A549 (cell line): ENCODE results near the gene PRIMA1. TPM values are rescaled to one million over a fixed set of nuclear protein-coding genes. Genes with fewer than 3 reads are reported as not detected.

Experiments
- ATAC-seq, 2 experiments: fragments of 200-7000 bp in 1 of 2; fragments of >200 bp in 1 of 2; cut with Nextera tagmentation in 1 of 2; cut with Tn5 transposase in 1 of 2; 3 replicates each; pipeline versions ENCODE4 v1.8.0 to v1.9.1; 2018 to 2020; ENCODE audit warnings: mild to moderate bottlenecking in 1 of 2, moderate library complexity in 1 of 2
- CTCF ChIA-PET: fragments of 300-600 bp; sonication (Branson Sonifier 250); formaldehyde crosslinking; extraction: SDS; loops from one replicate; lab custom pipeline; 2021; ENCODE audit warnings: antibody characterized with exemption, inconsistent platforms; lab: Yijun Ruan, JAX
- POLR2A ChIA-PET: fragments of 350-600 bp; formaldehyde crosslinking; extraction: SDS; loops from one replicate; lab custom pipeline; 2021; ENCODE audit warnings: antibody characterized with exemption, inconsistent platforms; lab: Yijun Ruan, JAX
- DNase-seq, 2 experiments: peaks; one replicate each; pipeline versions ENCODE4 v3.0.0 to v3.0.0-alpha.2; 2011 to 2016; ENCODE audit warnings: low read depth in 1 of 2, low spot score in 1 of 2
- FAIRE-seq: peaks from 2 replicates; lab custom pipeline; 2011; peaks lifted over from hg19 to GRCh38; lab: Jason Lieb, UNC
- H3K27ac ChIP-seq, 2 experiments: fragments of >200 bp; sonication (Bioruptor Twin); formaldehyde crosslinking; 3 replicates each; pipeline ENCODE4 v1.5.1; 2016 to 2017
- H3K4me1 ChIP-seq: fragments of >200 bp; sonication (Bioruptor Twin); formaldehyde crosslinking; 3 replicates; pipeline ENCODE4 v1.6.1; 2016
- H3K4me2 ChIP-seq: fragments of >200 bp; sonication (Bioruptor Twin); formaldehyde crosslinking; 3 replicates; pipeline ENCODE4 v1.6.1; 2016
- H3K4me3 ChIP-seq: fragments of >200 bp; sonication (Bioruptor Twin); formaldehyde crosslinking; 3 replicates; pipeline ENCODE4 v1.5.1; 2016
- H3K9me3 ChIP-seq: fragments of >200 bp; sonication (Bioruptor Twin); formaldehyde crosslinking; 3 replicates; pipeline ENCODE4 v1.6.1; 2016
- CHD2 ChIP-seq: fragments of 150-350 bp; IDR thresholded peaks from 2 replicates; pipeline ENCODE4 v1.6.1; 2014; ENCODE audit warnings: low read length; ENCODE audit not compliant: partially characterized antibody
- EHF ChIP-seq: fragments of 250-450 bp; sonication (Bioruptor Pico); IDR thresholded peaks from 2 replicates; pipeline ENCODE4 v1.5.0; 2020; ENCODE audit warnings: mild to moderate bottlenecking
- EHMT2 ChIP-seq: fragments of 200-600 bp; sonication (generic); IDR thresholded peaks from 2 replicates; pipeline ENCODE4 v1.6.1; 2016; ENCODE audit warnings: antibody characterized with exemption, low read depth, mild to moderate bottlenecking, moderate library complexity
- GATA3 ChIP-seq: IDR thresholded peaks from 2 replicates; pipeline ENCODE4 v1.6.1; 2012; ENCODE audit warnings: borderline replicate concordance
- HDAC2 ChIP-seq: fragments of 200-600 bp; sonication (generic); IDR thresholded peaks from 2 replicates; pipeline ENCODE4 v1.6.1; 2016
- HOXB5 ChIP-seq: fragments of 250-450 bp; sonication (Bioruptor Pico); IDR thresholded peaks from 2 replicates; pipeline ENCODE4 v1.5.0; 2020; ENCODE audit warnings: mild to moderate bottlenecking, moderate library complexity
- KDM1A ChIP-seq: fragments of 200-600 bp; sonication (generic); IDR thresholded peaks from 2 replicates; pipeline ENCODE4 v1.6.1; 2016; ENCODE audit warnings: low read depth, mild to moderate bottlenecking
- MYC ChIP-seq: IDR thresholded peaks from 2 replicates; pipeline ENCODE4 v1.6.1; 2012; ENCODE audit warnings: mild to moderate bottlenecking, inconsistent platforms, low read length, improper control_type of control experiment, borderline replicate concordance
- NPAS2 ChIP-seq: fragments of 250-450 bp; sonication (Bioruptor Pico); IDR thresholded peaks from 2 replicates; pipeline ENCODE4 v1.8.0; 2022; ENCODE audit warnings: mild to moderate bottlenecking, moderate library complexity, borderline replicate concordance
- NR3C1 ChIP-seq: fragments of >200 bp; sonication (Bioruptor Twin); formaldehyde crosslinking; IDR thresholded peaks from 3 replicates; pipeline ENCODE4 v1.6.1; 2017
- POLR2AphosphoS2 ChIP-seq: conservative IDR thresholded peaks from 2 replicates; pipeline ENCODE4 v1.6.1; 2012; ENCODE audit warnings: low read length, improper control_type of control experiment, inconsistent platforms
- RAD21 ChIP-seq, 2 experiments: fragments of >200 bp in 1 of 2; sonication (Bioruptor Twin) in 1 of 2; formaldehyde crosslinking in 1 of 2; IDR thresholded peaks in 1 of 2; conservative IDR thresholded peaks in 1 of 2; 2 replicates in 1 of 2; 3 replicates in 1 of 2; pipeline ENCODE4 v1.6.1; 2012 to 2018; ENCODE audit warnings: inconsistent platforms in 1 of 2
- RCOR1 ChIP-seq: fragments of 150-350 bp; IDR thresholded peaks from 2 replicates; pipeline ENCODE4 v1.6.1; 2014; ENCODE audit warnings: antibody characterized with exemption, low read length, low read depth
- TP53 ChIP-seq: fragments of 250-450 bp; sonication (Bioruptor Pico); IDR thresholded peaks from 2 replicates; pipeline ENCODE4 v1.5.0; 2021; ENCODE audit warnings: mild to moderate bottlenecking, moderate library complexity
- ZC3H11A ChIP-seq: fragments of 450-650 bp; IDR thresholded peaks from 2 replicates; pipeline ENCODE4 v1.6.1; 2014; ENCODE audit warnings: antibody characterized with exemption, mild to moderate bottlenecking
- WGBS: methylation state at CpG from one replicate; pipeline ENCODE4 v1.1.6; 2017; ENCODE audit errors: missing lambda C conversion rate; 5-methylcytosine and 5-hydroxymethylcytosine counted together
- polyA plus RNA-seq, 4 experiments: library from polyadenylated mRNA; depleted of rRNA in 3 of 4; stranded (reverse); fragments of >200 nt; fragmentation: RNase III in 1 of 4; extraction: RNeasy Plus Mini Kit Qiagen cat#74134 plus additional on column Dnase treatment in 1 of 4; gene quantifications; 2 replicates in 3 of 4; 3 replicates in 1 of 4; pipeline ENCODE4 v1.2.3, GENCODE V29; 2011 to 2017
- TF ChIP-seq, protein P1 (sequence below): fragments of 250-450 bp; sonication (Bioruptor Pico); IDR thresholded peaks from 2 replicates; pipeline ENCODE4 v1.5.0; 2020; ENCODE audit warnings: low read depth, mild to moderate bottlenecking, moderate library complexity
- TF ChIP-seq, protein P2 (sequence below): IDR thresholded peaks from 2 replicates; pipeline ENCODE4 v1.6.1; 2012
- TF ChIP-seq, protein P3 (sequence below): fragments of >200 bp; sonication (Bioruptor Twin); formaldehyde crosslinking; IDR thresholded peaks from 3 replicates; pipeline ENCODE4 v1.5.1; 2016
- TF ChIP-seq, protein P4 (sequence below): IDR thresholded peaks from 2 replicates; pipeline ENCODE4 v1.6.1; 2012
- TF ChIP-seq, protein P5 (sequence below): IDR thresholded peaks from 2 replicates; pipeline ENCODE4 v1.6.1; 2012; ENCODE audit warnings: low read depth, borderline replicate concordance
- TF ChIP-seq, protein P6 (sequence below): fragments of >200 bp; sonication (Bioruptor Twin); formaldehyde crosslinking; IDR thresholded peaks from 3 replicates; pipeline ENCODE4 v1.6.1; 2016

Gene PRIMA1
- polyA plus RNA-seq, 2 of the 4 experiments (the other 2 are of a cell fraction): 0.14 to 0.17 TPM

DNA sequence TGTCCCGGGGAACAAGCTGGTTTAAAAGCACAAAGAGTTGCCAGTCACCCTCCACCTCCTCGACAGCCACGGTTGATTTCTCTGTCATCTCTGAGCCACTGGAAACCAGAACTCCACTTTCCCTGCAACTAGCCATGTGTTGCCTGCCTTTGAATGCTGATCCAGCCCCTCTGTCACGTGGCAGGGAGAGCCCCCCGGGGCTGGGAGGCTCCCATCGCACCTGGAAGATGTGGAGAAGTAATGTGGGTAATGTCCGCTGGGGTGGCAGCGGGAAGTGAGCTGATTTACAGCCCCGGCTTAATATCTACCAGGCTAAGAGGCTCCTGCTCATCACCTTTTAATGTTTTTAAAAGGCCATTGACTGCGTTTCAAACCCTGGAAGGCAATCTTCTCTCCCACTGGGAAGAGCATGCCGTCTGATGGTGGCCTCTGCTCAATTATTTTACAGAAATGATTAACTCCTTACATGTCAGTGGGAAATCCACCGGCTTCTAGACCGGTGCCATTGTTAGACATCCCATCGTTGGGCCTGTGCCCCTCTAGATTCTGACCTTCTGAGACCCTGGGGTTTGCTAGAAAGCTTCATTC lies 7.4 kb downstream of the PRIMA1 start:
- WGBS: 38% methylated on average over 14 of the region's 14 CpGs
- DNase-seq (no peak), FAIRE-seq (no peak), ATAC-seq (no peak)
- Histone ChIP-seq H3K4me2 (no peak overlapping the region), H3K4me3 (no peak overlapping the region), H3K9me3 (no peaks in the 10 kb centered on the region), H3K27ac (no peak overlapping the region), H3K4me1 (no peaks in the 10 kb centered on the region)
- ChIA-PET POLR2A (no interaction called here), CTCF (interaction anchor here (1.2 to 1.7 kb wide), 2 partner anchors 8 to 126 kb away, joined by 6 read pairs; partner anchors contain the start of gene PRIMA1)
- TF ChIP-seq EHF (CRISPR knock-in tag) (no peak), RAD21 (conservative IDR thresholded peaks at IDR 0.05 in 1 of 2, IDR thresholded peaks at IDR 0.05 in 1 of 2) (no peak), EHMT2 (no peak), NPAS2 (no peak), NR3C1 (no peak), HDAC2 (no peak), ZC3H11A (no peak)
- TF ChIP-seq, protein P1, sequence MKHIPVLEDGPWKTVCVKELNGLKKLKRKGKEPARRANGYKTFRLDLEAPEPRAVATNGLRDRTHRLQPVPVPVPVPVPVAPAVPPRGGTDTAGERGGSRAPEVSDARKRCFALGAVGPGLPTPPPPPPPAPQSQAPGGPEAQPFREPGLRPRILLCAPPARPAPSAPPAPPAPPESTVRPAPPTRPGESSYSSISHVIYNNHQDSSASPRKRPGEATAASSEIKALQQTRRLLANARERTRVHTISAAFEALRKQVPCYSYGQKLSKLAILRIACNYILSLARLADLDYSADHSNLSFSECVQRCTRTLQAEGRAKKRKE (CRISPR knock-in tag): no peak
- TF ChIP-seq, protein P2, sequence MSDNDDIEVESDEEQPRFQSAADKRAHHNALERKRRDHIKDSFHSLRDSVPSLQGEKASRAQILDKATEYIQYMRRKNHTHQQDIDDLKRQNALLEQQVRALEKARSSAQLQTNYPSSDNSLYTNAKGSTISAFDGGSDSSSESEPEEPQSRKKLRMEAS: no peak

DNA sequence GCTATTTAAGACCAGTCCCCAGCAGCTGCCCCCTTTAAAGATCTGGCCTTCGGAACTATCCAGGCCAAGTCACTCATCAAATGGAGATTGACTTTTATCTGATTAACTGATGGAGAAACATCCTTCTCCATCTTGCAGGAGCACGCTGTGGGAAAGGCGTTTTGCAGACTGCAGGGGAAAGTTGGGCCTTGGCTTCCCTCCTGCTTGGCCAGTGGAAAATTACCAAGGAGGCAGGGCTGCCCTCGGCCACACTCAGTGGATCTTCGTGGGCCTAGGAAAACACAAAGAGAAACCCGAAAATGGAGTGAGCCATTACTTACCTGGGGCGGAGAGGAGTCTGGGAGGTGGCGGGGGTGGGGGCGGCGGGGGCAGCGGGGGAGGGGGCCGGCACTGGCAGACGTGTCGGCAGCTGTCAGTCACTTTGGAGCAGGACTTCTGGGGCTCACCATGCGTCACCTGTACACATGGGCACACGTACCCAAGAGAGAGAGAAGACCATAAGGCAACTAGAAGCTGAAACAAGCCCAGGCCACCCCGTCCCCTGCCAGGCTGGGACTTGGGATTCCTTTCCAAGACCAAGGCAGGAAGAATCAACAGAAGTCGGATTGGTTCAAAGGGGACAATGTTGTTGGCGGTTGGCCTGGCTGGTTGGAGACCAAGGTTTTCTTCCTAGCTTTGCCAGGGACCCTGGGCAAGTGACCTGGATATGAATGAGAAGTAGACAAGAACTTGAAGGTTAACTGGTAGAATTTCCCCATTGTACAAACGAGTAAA lies 9.2 kb downstream of the PRIMA1 start:
- no peak overlapping the region for H3K27ac ChIP-seq
- TF ChIP-seq HOXB5 (CRISPR knock-in tag): no peak
- no peak for TF ChIP-seq MYC
- no peak for TF ChIP-seq TP53 (CRISPR knock-in tag)
- TF ChIP-seq GATA3: no peak
- no peak for TF ChIP-seq KDM1A
- no peak for TF ChIP-seq RCOR1
- no peak for TF ChIP-seq ZC3H11A
- no peaks in the 10 kb centered on the region for H3K9me3 ChIP-seq
- ATAC-seq: no peak
- FAIRE-seq: no peak
- ChIA-PET POLR2A (no interaction called here), CTCF (no interaction called here)
- no peak overlapping the region for H3K4me3 ChIP-seq
- no peak overlapping the region for H3K4me2 ChIP-seq
- WGBS: 37% methylated on average over 15 of the region's 20 CpGs
- no peaks in the 10 kb centered on the region for H3K4me1 ChIP-seq
- no peak for DNase-seq

DNA sequence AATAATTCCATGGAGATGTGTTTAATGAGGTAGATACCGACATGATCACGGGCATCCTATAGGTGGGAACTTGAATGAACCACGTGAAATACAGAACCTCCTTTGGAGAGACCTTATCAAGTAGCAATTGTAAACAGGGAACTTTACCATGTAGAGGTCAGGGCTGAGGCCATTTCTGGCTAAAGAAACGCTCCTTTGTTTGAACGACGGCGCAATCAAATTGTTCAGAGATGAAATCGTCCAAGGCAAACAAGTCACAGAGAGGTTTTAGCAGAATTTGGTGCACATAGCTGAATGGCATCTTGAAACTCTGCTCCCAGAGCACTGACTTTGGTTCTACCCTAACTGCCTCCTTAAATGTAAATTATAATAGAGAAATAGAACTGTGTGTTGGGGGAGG lies 9.8 kb downstream of the PRIMA1 start:
- ATAC-seq (no peak), FAIRE-seq (no peak)

More for the DNA sequence above, 9.8 kb downstream of the PRIMA1 start:
- WGBS: 54% methylated on average over 8 of the region's 8 CpGs
- no peak for DNase-seq
- Histone ChIP-seq H3K27ac (no peak overlapping the region), H3K4me1 (no peaks in the 10 kb centered on the region), H3K9me3 (no peaks in the 10 kb centered on the region), H3K4me3 (no peak overlapping the region), H3K4me2 (no peak overlapping the region)
- POLR2A ChIA-PET: no interaction called here
- TF ChIP-seq, protein P3, sequence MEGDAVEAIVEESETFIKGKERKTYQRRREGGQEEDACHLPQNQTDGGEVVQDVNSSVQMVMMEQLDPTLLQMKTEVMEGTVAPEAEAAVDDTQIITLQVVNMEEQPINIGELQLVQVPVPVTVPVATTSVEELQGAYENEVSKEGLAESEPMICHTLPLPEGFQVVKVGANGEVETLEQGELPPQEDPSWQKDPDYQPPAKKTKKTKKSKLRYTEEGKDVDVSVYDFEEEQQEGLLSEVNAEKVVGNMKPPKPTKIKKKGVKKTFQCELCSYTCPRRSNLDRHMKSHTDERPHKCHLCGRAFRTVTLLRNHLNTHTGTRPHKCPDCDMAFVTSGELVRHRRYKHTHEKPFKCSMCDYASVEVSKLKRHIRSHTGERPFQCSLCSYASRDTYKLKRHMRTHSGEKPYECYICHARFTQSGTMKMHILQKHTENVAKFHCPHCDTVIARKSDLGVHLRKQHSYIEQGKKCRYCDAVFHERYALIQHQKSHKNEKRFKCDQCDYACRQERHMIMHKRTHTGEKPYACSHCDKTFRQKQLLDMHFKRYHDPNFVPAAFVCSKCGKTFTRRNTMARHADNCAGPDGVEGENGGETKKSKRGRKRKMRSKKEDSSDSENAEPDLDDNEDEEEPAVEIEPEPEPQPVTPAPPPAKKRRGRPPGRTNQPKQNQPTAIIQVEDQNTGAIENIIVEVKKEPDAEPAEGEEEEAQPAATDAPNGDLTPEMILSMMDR: no peak
- TF ChIP-seq, protein P2: no peak
- TF ChIP-seq NR3C1: no peak
- TF ChIP-seq, protein P4, sequence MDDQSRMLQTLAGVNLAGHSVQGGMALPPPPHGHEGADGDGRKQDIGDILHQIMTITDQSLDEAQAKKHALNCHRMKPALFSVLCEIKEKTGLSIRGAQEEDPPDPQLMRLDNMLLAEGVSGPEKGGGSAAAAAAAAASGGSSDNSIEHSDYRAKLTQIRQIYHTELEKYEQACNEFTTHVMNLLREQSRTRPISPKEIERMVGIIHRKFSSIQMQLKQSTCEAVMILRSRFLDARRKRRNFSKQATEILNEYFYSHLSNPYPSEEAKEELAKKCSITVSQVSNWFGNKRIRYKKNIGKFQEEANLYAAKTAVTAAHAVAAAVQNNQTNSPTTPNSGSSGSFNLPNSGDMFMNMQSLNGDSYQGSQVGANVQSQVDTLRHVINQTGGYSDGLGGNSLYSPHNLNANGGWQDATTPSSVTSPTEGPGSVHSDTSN: no peak
- TF ChIP-seq, protein P5, sequence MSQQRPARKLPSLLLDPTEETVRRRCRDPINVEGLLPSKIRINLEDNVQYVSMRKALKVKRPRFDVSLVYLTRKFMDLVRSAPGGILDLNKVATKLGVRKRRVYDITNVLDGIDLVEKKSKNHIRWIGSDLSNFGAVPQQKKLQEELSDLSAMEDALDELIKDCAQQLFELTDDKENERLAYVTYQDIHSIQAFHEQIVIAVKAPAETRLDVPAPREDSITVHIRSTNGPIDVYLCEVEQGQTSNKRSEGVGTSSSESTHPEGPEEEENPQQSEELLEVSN: no peak
- TF ChIP-seq CHD2: no peak
- no peak for TF ChIP-seq ZC3H11A
- TF ChIP-seq KDM1A: no peak
- TF ChIP-seq, protein P6, sequence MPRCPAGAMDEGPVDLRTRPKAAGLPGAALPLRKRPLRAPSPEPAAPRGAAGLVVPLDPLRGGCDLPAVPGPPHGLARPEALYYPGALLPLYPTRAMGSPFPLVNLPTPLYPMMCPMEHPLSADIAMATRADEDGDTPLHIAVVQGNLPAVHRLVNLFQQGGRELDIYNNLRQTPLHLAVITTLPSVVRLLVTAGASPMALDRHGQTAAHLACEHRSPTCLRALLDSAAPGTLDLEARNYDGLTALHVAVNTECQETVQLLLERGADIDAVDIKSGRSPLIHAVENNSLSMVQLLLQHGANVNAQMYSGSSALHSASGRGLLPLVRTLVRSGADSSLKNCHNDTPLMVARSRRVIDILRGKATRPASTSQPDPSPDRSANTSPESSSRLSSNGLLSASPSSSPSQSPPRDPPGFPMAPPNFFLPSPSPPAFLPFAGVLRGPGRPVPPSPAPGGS: no peak
- TF ChIP-seq EHMT2: no peak
- no peak for TF ChIP-seq POLR2AphosphoS2
- CTCF ChIA-PET: no interaction called here
